ENCODE data around the gene PSMC3. TPM values are rescaled to one million over a fixed set of nuclear protein-coding genes. Genes with fewer than 3 reads are reported as not detected.

The PSMC3 gene
- total and polyA plus RNA-seq, 9 of the 15 experiments (the other 6 are each of a cell fraction or from before 2014, with no cell fraction given) = 44.3 to 324 (median 240) TPM

GRCh38 chr11:47373876-47374719 lies 52.1 kb downstream of the PSMC3 start (continued):
- TF ChIP-seq, protein P1, sequence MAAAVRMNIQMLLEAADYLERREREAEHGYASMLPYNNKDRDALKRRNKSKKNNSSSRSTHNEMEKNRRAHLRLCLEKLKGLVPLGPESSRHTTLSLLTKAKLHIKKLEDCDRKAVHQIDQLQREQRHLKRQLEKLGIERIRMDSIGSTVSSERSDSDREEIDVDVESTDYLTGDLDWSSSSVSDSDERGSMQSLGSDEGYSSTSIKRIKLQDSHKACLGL (CRISPR knock-in tag; IDR thresholded peaks at IDR 0.05; ENCODE audit: borderline replicate concordance, poor library complexity, severe bottlenecking) = no peak
- TF ChIP-seq BRF2 (IDR thresholded peaks at IDR 0.05; ENCODE audit: borderline replicate concordance, insufficient read depth, insufficient read length) (no peak), RBM25 (IDR thresholded peaks at IDR 0.05; ENCODE audit: low read depth, low read length, severe bottlenecking) (no peak), ZNF165 (CRISPR knock-in tag; IDR thresholded peaks at IDR 0.05; ENCODE audit: borderline replicate concordance) (no peak), ZKSCAN1 (IDR thresholded peaks at IDR 0.05; ENCODE audit: low read depth, low read length) (0 out of 2 replicates have a peak, but pooled peaks have one; percentile 59), HCFC1 (IDR thresholded peaks at IDR 0.05; ENCODE audit: low read depth, low read length) (0 out of 2 replicates have a peak, but pooled peaks have one; percentile 33), CBFB (CRISPR knock-in tag; IDR thresholded peaks at IDR 0.05) (no peak), CSDE1 (IDR thresholded peaks at IDR 0.05) (no peak), MTA1 (IDR thresholded peaks at IDR 0.05; ENCODE audit: borderline replicate concordance) (no peak), CHD4 (IDR thresholded peaks at IDR 0.05; ENCODE audit: insufficient read depth, insufficient replicate concordance, low read depth, low read length, poor library complexity, severe bottlenecking) (no peak), CXXC5 (CRISPR knock-in tag; IDR thresholded peaks at IDR 0.05) (peak; percentile 34; the same call in 1 of the 2 replicates), KLF13 (tag; IDR thresholded peaks at IDR 0.05; ENCODE audit: borderline replicate concordance, low read depth) (no peak), ARHGAP35 (IDR thresholded peaks at IDR 0.05; ENCODE audit: partially characterized antibody) (no peak), HNRNPK (IDR thresholded peaks at IDR 0.05; ENCODE audit: low read depth, low read length, poor library complexity, severe bottlenecking) (no peak), SMC3 (conservative IDR thresholded peaks at IDR 0.05; ENCODE audit: insufficient read depth, low read depth, low read length) (peak; percentile 92)
- TF ChIP-seq, protein P2, sequence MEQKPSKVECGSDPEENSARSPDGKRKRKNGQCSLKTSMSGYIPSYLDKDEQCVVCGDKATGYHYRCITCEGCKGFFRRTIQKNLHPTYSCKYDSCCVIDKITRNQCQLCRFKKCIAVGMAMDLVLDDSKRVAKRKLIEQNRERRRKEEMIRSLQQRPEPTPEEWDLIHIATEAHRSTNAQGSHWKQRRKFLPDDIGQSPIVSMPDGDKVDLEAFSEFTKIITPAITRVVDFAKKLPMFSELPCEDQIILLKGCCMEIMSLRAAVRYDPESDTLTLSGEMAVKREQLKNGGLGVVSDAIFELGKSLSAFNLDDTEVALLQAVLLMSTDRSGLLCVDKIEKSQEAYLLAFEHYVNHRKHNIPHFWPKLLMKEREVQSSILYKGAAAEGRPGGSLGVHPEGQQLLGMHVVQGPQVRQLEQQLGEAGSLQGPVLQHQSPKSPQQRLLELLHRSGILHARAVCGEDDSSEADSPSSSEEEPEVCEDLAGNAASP (IDR thresholded peaks at IDR 0.05) = no peak
- TF ChIP-seq, protein P3, sequence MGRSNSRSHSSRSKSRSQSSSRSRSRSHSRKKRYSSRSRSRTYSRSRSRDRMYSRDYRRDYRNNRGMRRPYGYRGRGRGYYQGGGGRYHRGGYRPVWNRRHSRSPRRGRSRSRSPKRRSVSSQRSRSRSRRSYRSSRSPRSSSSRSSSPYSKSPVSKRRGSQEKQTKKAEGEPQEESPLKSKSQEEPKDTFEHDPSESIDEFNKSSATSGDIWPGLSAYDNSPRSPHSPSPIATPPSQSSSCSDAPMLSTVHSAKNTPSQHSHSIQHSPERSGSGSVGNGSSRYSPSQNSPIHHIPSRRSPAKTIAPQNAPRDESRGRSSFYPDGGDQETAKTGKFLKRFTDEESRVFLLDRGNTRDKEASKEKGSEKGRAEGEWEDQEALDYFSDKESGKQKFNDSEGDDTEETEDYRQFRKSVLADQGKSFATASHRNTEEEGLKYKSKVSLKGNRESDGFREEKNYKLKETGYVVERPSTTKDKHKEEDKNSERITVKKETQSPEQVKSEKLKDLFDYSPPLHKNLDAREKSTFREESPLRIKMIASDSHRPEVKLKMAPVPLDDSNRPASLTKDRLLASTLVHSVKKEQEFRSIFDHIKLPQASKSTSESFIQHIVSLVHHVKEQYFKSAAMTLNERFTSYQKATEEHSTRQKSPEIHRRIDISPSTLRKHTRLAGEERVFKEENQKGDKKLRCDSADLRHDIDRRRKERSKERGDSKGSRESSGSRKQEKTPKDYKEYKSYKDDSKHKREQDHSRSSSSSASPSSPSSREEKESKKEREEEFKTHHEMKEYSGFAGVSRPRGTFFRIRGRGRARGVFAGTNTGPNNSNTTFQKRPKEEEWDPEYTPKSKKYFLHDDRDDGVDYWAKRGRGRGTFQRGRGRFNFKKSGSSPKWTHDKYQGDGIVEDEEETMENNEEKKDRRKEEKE (IDR thresholded peaks at IDR 0.05; ENCODE audit: borderline replicate concordance in 1 of 2, control insufficient read depth in 1 of 2, low read depth in 2 of 2, low read length in 1 of 2) = no peak
- TF ChIP-seq, protein P4, sequence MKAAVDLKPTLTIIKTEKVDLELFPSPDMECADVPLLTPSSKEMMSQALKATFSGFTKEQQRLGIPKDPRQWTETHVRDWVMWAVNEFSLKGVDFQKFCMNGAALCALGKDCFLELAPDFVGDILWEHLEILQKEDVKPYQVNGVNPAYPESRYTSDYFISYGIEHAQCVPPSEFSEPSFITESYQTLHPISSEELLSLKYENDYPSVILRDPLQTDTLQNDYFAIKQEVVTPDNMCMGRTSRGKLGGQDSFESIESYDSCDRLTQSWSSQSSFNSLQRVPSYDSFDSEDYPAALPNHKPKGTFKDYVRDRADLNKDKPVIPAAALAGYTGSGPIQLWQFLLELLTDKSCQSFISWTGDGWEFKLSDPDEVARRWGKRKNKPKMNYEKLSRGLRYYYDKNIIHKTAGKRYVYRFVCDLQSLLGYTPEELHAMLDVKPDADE (conservative IDR thresholded peaks at IDR 0.05; ENCODE audit: control insufficient read depth, low read depth, low read length) = no peak
